Left ventricle myocardium inferior (tissue), 1 donor: ENCODE measurements around the gene RYR1. TPM values are rescaled to one million over a fixed set of nuclear protein-coding genes. Genes with fewer than 3 reads are reported as not detected.

ENCODE experiments used
- DNase-seq: peaks from one replicate; pipeline ENCODE4 v3.0.0-alpha.2; 2020
- H3K27ac ChIP-seq: fragments of 200-600 bp; replicated peaks from 2 replicates; pipeline ENCODE4 v1.8.0; 2021
- H3K27me3 ChIP-seq: fragments of 200-600 bp; 2 replicates; pipeline ENCODE4 v1.8.0; 2021; ENCODE audit warnings: low read depth
- H3K36me3 ChIP-seq: fragments of 200-600 bp; 2 replicates; pipeline ENCODE4 v1.8.0; 2021
- H3K4me1 ChIP-seq: fragments of 200-600 bp; 2 replicates; pipeline ENCODE4 v1.8.0; 2021
- H3K4me3 ChIP-seq: fragments of 200-600 bp; 2 replicates; pipeline ENCODE4 v1.8.0; 2021; ENCODE audit warnings: mild to moderate bottlenecking, moderate library complexity
- H3K9me3 ChIP-seq: fragments of 200-600 bp; replicated peaks from 2 replicates; pipeline ENCODE4 v1.8.0; 2021
- intact Hi-C: fragments of 100-400 bp; cut with micrococcal nuclease; formaldehyde crosslinking; loops from one replicate; pipeline ENCODE4 v1.11.0; 2022
- total RNA-seq: library from RNA; stranded (reverse); fragmentation: NEBNext Ultra II Directional; extraction: Animal tissue kit (Norgen Biotek cat#: 25700); gene quantifications from one replicate; pipeline ENCODE4 v1.2.1, GENCODE V29; 2021
- TF ChIP-seq, protein P1 (sequence below): fragments of 200-600 bp; IDR thresholded peaks from 2 replicates; pipeline ENCODE4 v1.8.0; 2021; ENCODE audit warnings: antibody characterized with exemption, mild to moderate bottlenecking, borderline replicate concordance
- donor health status: DM: no; HTN: yes; CAD: no; lungs with severe emphysema.

Gene RYR1
- total RNA-seq, 1 donor from 2014 or later: 0.74 TPM

DNA sequence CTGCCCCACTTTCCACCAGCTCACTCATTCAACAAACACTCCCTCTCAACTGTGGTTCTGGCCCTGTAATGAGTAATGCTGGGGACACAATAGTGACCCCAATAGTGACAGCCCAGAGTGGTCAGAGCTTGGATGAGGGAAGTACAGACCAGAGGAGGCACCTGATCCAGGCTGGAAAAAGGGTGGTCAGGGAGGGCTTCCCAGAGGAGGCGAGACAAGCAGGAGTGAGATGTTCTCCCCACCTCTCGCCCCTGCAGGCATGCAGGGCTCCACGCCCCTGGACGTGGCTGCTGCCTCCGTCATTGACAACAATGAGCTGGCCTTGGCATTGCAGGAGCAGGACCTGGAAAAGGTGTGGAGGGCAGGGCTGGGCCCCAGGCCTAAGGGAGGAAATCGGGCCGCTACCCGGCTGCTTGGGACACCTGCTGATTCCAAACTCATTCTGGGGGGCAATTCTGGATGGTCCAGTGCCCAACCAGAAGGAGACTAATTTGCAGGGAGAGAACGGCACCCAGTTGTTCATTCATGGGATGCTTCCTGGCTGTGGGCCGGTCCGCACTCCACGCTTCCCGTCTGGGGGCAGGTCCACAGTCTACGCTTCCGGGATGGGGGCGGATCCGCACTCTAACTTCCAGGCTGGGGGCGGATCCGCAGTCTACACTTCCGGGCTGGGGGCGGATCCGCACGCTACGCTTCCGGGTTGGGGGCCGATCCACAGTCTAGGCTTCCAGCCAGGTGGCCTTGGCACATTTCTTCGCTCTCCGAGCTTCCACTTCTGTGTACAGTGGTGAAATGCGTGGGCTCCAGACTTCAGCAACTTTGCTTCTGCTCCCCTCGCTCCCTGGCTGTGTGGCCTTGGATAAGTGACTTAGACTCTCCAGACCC, 63.4 kb downstream of the RYR1 start:
- no peaks in the 10 kb centered on the region for H3K4me1 ChIP-seq
- H3K36me3 ChIP-seq: no peaks in the 10 kb centered on the region
- intact Hi-C loops: no loop called here
- H3K27me3 ChIP-seq: peaks cover 37% of the 10 kb centered on the region
- peaks cover 1% of the 10 kb centered on the region for H3K9me3 ChIP-seq
- no peak for DNase-seq
- no peak overlapping the region for H3K4me3 ChIP-seq
- TF ChIP-seq, protein P1, sequence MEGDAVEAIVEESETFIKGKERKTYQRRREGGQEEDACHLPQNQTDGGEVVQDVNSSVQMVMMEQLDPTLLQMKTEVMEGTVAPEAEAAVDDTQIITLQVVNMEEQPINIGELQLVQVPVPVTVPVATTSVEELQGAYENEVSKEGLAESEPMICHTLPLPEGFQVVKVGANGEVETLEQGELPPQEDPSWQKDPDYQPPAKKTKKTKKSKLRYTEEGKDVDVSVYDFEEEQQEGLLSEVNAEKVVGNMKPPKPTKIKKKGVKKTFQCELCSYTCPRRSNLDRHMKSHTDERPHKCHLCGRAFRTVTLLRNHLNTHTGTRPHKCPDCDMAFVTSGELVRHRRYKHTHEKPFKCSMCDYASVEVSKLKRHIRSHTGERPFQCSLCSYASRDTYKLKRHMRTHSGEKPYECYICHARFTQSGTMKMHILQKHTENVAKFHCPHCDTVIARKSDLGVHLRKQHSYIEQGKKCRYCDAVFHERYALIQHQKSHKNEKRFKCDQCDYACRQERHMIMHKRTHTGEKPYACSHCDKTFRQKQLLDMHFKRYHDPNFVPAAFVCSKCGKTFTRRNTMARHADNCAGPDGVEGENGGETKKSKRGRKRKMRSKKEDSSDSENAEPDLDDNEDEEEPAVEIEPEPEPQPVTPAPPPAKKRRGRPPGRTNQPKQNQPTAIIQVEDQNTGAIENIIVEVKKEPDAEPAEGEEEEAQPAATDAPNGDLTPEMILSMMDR: no peak
- H3K27ac ChIP-seq: no peak overlapping the region

DNA sequence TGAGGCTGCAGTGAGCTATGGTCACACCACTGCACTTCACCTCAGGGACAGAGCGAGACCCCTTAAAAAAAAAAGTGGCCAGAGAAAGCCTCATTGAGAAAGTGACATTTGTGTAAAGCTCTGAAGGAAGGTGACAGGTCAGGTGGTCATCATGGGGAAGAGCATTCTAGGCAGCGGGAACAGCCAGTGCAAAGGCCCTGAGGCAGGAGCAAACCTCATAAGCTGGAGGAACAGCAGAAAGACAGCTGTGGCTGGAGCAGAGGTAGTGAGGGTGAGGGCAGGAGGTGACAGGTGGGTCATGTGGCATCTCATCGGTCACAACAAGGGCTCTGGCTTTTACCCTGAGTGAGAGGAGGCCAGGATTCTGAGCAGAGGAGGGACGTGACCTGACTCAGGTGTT, 64.4 kb downstream of the RYR1 start:
- Histone ChIP-seq H3K9me3 (no peaks in the 10 kb centered on the region), H3K36me3 (no peaks in the 10 kb centered on the region), H3K4me3 (no peak overlapping the region), H3K27ac (no peak overlapping the region), H3K4me1 (no peaks in the 10 kb centered on the region), H3K27me3 (peaks cover 28% of the 10 kb centered on the region)
- TF ChIP-seq, protein P1: no peak
- no peak for DNase-seq
- intact Hi-C loops: no loop called here

DNA sequence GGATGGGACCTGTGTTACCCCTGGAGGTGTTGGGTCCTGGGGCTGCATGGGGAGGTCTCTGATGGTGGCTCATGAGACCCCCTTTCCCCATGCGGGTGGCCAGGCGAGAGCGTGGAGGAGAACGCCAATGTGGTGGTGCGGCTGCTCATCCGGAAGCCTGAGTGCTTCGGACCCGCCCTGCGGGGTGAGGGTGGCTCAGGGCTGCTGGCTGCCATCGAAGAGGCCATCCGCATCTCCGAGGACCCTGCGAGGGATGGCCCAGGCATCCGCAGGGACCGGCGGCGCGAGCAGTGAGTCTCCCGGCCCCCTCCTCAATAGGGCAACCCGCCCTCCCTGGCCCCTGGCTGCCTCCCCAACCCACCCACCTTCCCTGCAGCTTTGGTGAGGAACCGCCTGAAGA, 66.0 kb downstream of the RYR1 start:
- Histone ChIP-seq H3K4me1 (no peaks in the 10 kb centered on the region), H3K9me3 (no peaks in the 10 kb centered on the region), H3K4me3 (no peak overlapping the region), H3K27me3 (peaks cover 30% of the 10 kb centered on the region), H3K36me3 (no peaks in the 10 kb centered on the region), H3K27ac (no peak overlapping the region)
- intact Hi-C loops: no loop called here
- DNase-seq: no peak
- TF ChIP-seq, protein P1: no peak

DNA sequence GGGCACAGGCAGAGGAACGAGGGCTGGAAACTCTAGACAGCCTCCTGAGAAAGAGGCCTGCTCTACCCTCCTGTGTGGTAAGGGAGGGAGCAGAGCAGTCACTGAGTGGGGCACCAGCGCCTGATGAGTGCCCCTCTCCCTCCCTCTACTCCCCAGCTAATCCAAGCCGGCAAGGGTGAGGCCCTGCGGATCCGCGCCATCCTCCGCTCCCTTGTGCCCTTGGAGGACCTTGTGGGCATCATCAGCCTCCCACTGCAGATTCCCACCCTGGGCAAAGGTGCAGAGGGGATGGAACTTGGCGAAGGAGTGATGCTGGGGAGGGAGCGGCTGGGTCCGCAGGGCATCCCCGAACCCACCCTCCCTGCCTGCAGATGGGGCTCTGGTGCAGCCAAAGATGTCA, 67.0 kb downstream of the RYR1 start:
- DNase-seq: no peak
- no peaks in the 10 kb centered on the region for H3K36me3 ChIP-seq

DNA sequence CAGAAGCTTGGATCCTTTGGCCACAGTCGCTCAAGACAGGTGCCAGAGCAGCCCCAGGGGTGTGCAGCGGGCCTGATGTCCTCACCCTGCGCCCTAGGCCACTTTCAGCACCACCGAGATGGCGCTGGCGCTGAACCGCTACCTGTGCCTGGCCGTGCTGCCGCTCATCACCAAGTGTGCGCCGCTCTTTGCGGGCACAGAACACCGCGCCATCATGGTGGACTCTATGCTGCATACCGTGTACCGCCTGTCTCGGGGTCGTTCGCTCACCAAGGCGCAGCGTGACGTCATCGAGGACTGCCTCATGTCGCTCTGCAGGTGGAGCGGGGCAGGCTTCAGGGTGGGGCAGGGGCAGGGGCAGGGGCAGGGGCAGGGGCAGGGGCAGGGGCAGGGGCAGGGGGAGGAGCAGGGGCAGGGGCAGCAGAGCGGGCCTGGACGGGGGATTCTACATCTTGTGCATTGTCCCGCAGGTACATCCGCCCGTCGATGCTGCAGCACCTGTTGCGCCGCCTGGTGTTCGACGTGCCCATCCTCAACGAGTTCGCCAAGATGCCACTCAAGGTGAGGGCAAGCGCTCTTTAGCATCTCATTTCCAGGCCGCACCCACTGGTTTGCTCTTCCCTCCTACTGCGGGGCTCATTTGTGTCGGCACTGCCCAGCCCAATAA, 69.1 kb downstream of the RYR1 start:
- intact Hi-C loops: no loop called here

More for the DNA sequence above, 67.0 kb downstream of the RYR1 start:
- H3K4me1 ChIP-seq: no peaks in the 10 kb centered on the region
- H3K4me3 ChIP-seq: no peak overlapping the region
- TF ChIP-seq, protein P1: no peak
- H3K27me3 ChIP-seq: peaks cover 33% of the 10 kb centered on the region
- H3K27ac ChIP-seq: no peak overlapping the region
- intact Hi-C loops: no loop called here
- H3K9me3 ChIP-seq: no peaks in the 10 kb centered on the region

More for the DNA sequence above, 69.1 kb downstream of the RYR1 start:
- no peaks in the 10 kb centered on the region for H3K9me3 ChIP-seq
- DNase-seq: no peak
- no peak overlapping the region for H3K27ac ChIP-seq
- no peaks in the 10 kb centered on the region for H3K36me3 ChIP-seq
- TF ChIP-seq, protein P1: no peak
- peaks cover 43% of the 10 kb centered on the region for H3K27me3 ChIP-seq
- no peak overlapping the region for H3K4me3 ChIP-seq
- H3K4me1 ChIP-seq: no peaks in the 10 kb centered on the region
